Spleen (tissue), 11 donors: ENCODE results near the gene FURIN. TPM values are rescaled to one million over a fixed set of nuclear protein-coding genes. Genes with fewer than 3 reads are reported as not detected.
"Not testable (repeated sequence)": the region's sequence is repeated elsewhere in the genome, so short reads cannot be mapped to it uniquely, and the experiment has no call there.

ENCODE experiments used
- DNase-seq: peaks from one replicate; pipeline ENCODE4 v3.0.0-alpha.2; 2020
- H3K27ac ChIP-seq, 8 donors: fragments of 200-600 bp; sonication (generic) in 7 of 8; 1 replicate in 4 of 8; 2 replicates in 4 of 8; pipeline versions ENCODE4 v1.5.0 to v1.8.0; 2016 to 2021; ENCODE audit warnings: inconsistent platforms in 4 of 8, mild to moderate bottlenecking in 4 of 8, moderate library complexity in 1 of 8
- H3K27me3 ChIP-seq, 7 donors: fragments of 200-600 bp; sonication (generic) in 6 of 7; replicated peaks in 1 of 7; 1 replicate in 4 of 7; 2 replicates in 3 of 7; pipeline versions ENCODE4 v1.5.0 to v1.8.0; 2016 to 2021; ENCODE audit warnings: inconsistent platforms in 3 of 7, mild to moderate bottlenecking in 1 of 7
- H3K36me3 ChIP-seq, 6 donors: fragments of 200-600 bp; sonication (generic) in 5 of 6; 1 replicate in 4 of 6; 2 replicates in 2 of 6; pipeline versions ENCODE4 v1.5.0 to v1.8.0; 2016 to 2021; ENCODE audit warnings: inconsistent platforms in 2 of 6
- H3K4me1 ChIP-seq, 6 donors: fragments of 200-600 bp; sonication (generic) in 5 of 6; 1 replicate in 3 of 6; 2 replicates in 3 of 6; pipeline versions ENCODE4 v1.5.0 to v1.8.0; 2016 to 2021; ENCODE audit warnings: inconsistent platforms in 3 of 6
- H3K4me3 ChIP-seq, 8 donors: fragments of 200-600 bp; sonication (generic) in 7 of 8; 1 replicate in 4 of 8; 2 replicates in 4 of 8; pipeline versions ENCODE4 v1.5.0 to v1.8.0; 2016 to 2021; ENCODE audit warnings: inconsistent platforms in 4 of 8, mild to moderate bottlenecking in 4 of 8, moderate library complexity in 2 of 8
- H3K9me3 ChIP-seq, 8 donors: fragments of 200-600 bp; sonication (generic) in 7 of 8; 1 replicate in 4 of 8; 2 replicates in 4 of 8; pipeline versions ENCODE4 v1.5.0 to v1.8.0; 2016 to 2021; ENCODE audit warnings: inconsistent platforms in 4 of 8
- CTCF ChIP-seq, 11 experiments: fragments of 200-600 bp in 7 of 11; fragments of 450-650 bp in 4 of 11; sonication (generic) in 4 of 11; IDR thresholded peaks in 8 of 11; conservative IDR thresholded peaks in 3 of 11; 1 replicate in 7 of 11; 2 replicates in 4 of 11; pipeline versions ENCODE4 v1.4.0 to v1.8.0; 2016 to 2021; ENCODE audit warnings: antibody characterized with exemption in 11 of 11, inconsistent platforms in 4 of 11, mild to moderate bottlenecking in 1 of 11
- POLR2A ChIP-seq, 3 donors: fragments of 450-650 bp; IDR thresholded peaks; one replicate each; pipeline ENCODE4 v1.5.1; 2017; ENCODE audit warnings: antibody characterized with exemption in 3 of 3, mild to moderate bottlenecking in 1 of 3
- POLR2AphosphoS5 ChIP-seq, 3 donors: sonication (generic); formaldehyde crosslinking; IDR thresholded peaks; one replicate each; pipeline ENCODE4 v1.5.1; 2017; ENCODE audit warnings: antibody characterized with exemption in 3 of 3
- WGBS, 5 donors: extraction: QIAGEN DNeasy Blood & Tissue Kit in 3 of 5; methylation state at CpG; one replicate each; pipeline versions ENCODE4 v1.1.5 to v1.1.7; 2013 to 2018; 5-methylcytosine and 5-hydroxymethylcytosine counted together
- intact Hi-C: fragments of 100-400 bp; cut with DNase I; formaldehyde crosslinking; loops from one replicate; pipeline ENCODE4 v1.15.0; 2023; ENCODE audit warnings: low total_unique reads
- polyA plus RNA-seq, 3 donors: library from polyadenylated mRNA; stranded (reverse); fragments of 200-250 nt; gene quantifications; one replicate each; pipeline ENCODE4 v1.2.1, GENCODE V29; 2013
- total RNA-seq, 7 donors: library from RNA; depleted of rRNA in 3 of 7; stranded (reverse); fragments of >200 nt in 3 of 7; fragmentation: NEBNext Ultra II Directional in 4 of 7; extraction: Animal tissue kit (Norgen Biotek cat#: 25700) in 4 of 7; gene quantifications; one replicate each; pipeline versions ENCODE4 v1.1.0 to v1.2.1, GENCODE V29; 2016 to 2021
- donor health status: healthy with polysubstance abuse.
- donor health status: DM: no; HTN: no; CAD: no; lungs with moderate emphysema.
- donor health status: DM: no; HTN: no; CAD: no.
- donor health status: Bipolar disorder and iron deficiency.
- donor health status: healthy.
- donor health status: DM: no; HTN: no; CAD: no.
- donor health status: DM: yes; HTN: yes; CAD: no.

Gene FURIN
- total and polyA plus RNA-seq, 10 donors = 10.0 to 139 (median 79.0) TPM

DNA sequence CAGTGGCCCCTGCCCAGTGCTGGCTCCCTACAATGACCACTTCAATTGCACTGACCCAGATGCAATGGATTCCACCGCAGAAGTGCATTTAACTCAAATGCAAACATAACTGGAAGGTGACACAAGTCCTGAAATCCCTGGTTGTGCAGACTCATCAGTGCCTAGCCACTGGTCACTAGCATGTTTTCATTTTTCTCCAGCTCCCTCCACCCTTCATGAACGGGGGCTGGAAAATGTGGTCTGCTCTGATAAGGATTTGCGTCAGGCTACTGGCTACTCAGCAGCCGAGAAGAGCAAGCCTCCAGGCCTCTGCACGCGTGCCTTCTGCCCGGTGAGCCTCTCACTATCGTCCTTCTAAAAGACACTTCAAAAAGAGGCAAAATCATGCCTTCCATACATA lies 27.4 kb upstream of the FURIN start:
- Histone ChIP-seq H3K27me3 (no peaks in the 10 kb centered on the region), H3K9me3 (no peaks in the 10 kb centered on the region), H3K36me3 (no peaks in the 10 kb centered on the region), H3K27ac (peak overlapping the region in 1 of 8 donors; percentile 88), H3K4me3 (no peak overlapping the region), H3K4me1 (peaks cover 11 to 69% (median 53%) of the 10 kb centered on the region in 6 donors)
- 83 to 88% (median 86%) methylated on average over 8 of the region's 8 CpGs for WGBS, 5 donors
- no peak for TF ChIP-seq POLR2AphosphoS5 (IDR thresholded peaks at IDR 0.05)
- TF ChIP-seq POLR2A (IDR thresholded peaks at IDR 0.05) = no peak
- no peak for TF ChIP-seq CTCF (IDR thresholded peaks at IDR 0.05 in 8 of 11, conservative IDR thresholded peaks at IDR 0.05 in 3 of 11)
- intact Hi-C loops = no loop called here
- no peak for DNase-seq

DNA sequence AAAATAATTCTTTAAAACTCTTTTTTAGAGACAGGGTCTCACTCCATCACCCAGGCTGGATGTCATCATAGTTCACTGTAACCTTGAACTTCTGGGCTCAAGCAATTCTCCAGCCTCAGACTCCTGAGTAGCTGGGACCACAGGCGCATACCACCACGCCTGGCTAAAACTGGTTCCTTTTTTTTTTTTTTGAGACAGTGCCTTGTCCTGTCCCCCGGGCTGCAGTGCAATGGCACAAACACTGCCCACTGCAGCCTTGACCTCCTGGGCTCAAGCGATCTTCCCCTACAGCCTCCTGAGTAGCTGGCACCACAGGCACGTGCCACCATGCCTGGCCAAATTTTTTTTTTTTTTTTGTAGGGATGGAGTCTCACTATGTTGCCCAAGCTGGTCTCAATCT lies 23.7 kb upstream of the FURIN start:
- Histone ChIP-seq H3K4me3 (no peak overlapping the region), H3K27me3 (no peaks in the 10 kb centered on the region), H3K27ac (peak overlapping the region in 7 of 8 donors; percentile 63 to 91 (median 78)), H3K9me3 (no peaks in the 10 kb centered on the region), H3K4me1 (peaks cover 0 to 31% (median 21%) of the 10 kb centered on the region in 6 donors), H3K36me3 (no peaks in the 10 kb centered on the region)
- 50 to 74% (median 53%) methylated on average over 5 of the region's 5 CpGs for WGBS, 5 donors
- intact Hi-C loops = no loop called here
- no peak for TF ChIP-seq POLR2AphosphoS5 (IDR thresholded peaks at IDR 0.05)
- no peak for DNase-seq

DNA sequence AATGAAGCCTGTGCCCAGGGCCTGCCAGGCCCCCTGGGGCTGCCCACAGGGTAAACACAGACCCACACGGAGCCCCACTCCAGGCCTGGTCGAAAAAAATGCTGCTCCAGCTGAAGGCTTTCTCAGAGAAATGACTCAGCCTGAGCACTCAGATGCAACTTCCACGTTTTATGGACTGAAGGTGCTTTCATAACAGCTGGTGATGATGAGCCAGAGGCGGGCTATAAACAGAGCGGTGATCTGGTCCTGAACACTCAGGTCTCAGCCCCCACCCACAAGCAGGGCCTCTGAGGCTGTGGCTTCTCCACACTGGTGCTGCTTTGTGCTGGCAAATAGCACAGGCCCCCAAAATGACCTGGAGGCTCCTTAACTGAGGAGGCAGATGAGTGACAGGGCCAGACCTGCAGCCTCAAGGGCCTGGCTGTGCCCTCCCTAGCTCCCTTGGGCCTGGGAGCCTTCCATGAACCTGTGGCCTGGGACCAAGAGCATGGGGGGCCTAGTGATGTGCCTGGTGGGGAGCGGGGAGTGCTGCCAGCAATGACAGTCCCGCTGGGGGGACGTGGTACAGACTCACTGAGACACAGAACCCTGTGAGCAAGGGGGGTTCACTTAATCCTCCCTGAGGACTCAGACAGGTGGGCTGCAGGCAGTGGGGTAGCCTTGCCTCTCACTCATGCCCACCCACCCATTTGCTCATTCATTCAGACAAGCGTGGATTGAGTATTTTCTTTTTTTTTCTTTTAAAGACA lies 23.0 kb upstream of the FURIN start:
- peak; percentile 81 for DNase-seq
- TF ChIP-seq POLR2A (IDR thresholded peaks at IDR 0.05) = no peak
- TF ChIP-seq POLR2AphosphoS5 (IDR thresholded peaks at IDR 0.05) = peak in 1 of 3 donors; percentile 60
- intact Hi-C loops = no loop called here
- Histone ChIP-seq H3K36me3 (no peaks in the 10 kb centered on the region), H3K27ac (peak overlapping the region in 7 of 8 donors; percentile 63 to 91 (median 78)), H3K9me3 (no peaks in the 10 kb centered on the region), H3K27me3 (no peaks in the 10 kb centered on the region), H3K4me1 (peaks cover 0 to 25% (median 14%) of the 10 kb centered on the region in 6 donors), H3K4me3 (peak overlapping the region in 1 of 8 donors; percentile 24)
- 56 to 89% (median 64%) methylated on average over 5 to 9 of the region's 9 CpGs for WGBS, 5 donors

DNA sequence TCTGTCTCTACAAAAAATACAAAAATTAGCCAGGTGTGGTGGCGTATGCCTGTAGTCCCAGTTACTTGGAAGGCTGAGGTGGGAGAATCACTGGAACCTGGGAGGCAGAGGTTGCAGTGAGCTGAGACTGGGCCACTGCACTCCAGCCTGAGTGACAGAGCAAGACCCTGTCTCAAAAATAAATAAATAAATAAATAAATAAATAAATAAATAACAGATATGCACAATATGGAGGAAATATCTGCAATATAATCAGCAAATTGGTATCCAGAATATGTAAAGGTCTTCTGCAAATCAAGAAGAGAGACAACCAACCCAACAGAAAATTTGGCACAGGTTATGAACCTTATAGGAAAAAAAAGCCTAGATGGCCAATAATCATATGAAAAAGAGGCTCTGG lies 19.0 kb upstream of the FURIN start:
- H3K27me3 ChIP-seq, H3K4me3 ChIP-seq, intact Hi-C loops, H3K27ac ChIP-seq, H3K9me3 ChIP-seq, DNase-seq, H3K36me3 ChIP-seq: not testable (repeated sequence)
- 91 to 100% (median 100%) methylated on average over 1 of the region's 1 CpG for WGBS, 5 donors
- peaks cover 9 to 53% (median 37%) of the 10 kb centered on the region in 6 donors for H3K4me1 ChIP-seq

GRCh38 chr15:90851114-90851513 lies 17.3 kb upstream of the FURIN start:
- Histone ChIP-seq H3K27me3 (no peaks in the 10 kb centered on the region), H3K27ac (no peak overlapping the region), H3K9me3 (no peaks in the 10 kb centered on the region), H3K4me3 (no peak overlapping the region), H3K4me1 (peaks cover 9 to 55% (median 36%) of the 10 kb centered on the region in 6 donors), H3K36me3 (no peaks in the 10 kb centered on the region)
- intact Hi-C loops = no loop called here
- no peak for DNase-seq
- WGBS, 5 donors = 58 to 69% (median 67%) methylated on average over 6 of the region's 6 CpGs
- TF ChIP-seq CTCF (IDR thresholded peaks at IDR 0.05 in 8 of 11, conservative IDR thresholded peaks at IDR 0.05 in 3 of 11) (no peak), POLR2AphosphoS5 (IDR thresholded peaks at IDR 0.05) (no peak), POLR2A (IDR thresholded peaks at IDR 0.05) (no peak)
